HepG2 (cell line): ENCODE measurements around the gene MAP3K20. TPM values are rescaled to one million over a fixed set of nuclear protein-coding genes. Genes with fewer than 3 reads are reported as not detected.

Experiments used
- ATAC-seq: fragments of 200-7000 bp; cut with Tn5 transposase; 3 replicates; pipeline ENCODE4 v1.9.1; 2020; ENCODE audit warnings: mild to moderate bottlenecking, moderate library complexity
- BruUV-seq: library from RNA; stranded (reverse); fragments of 400-500 nt; replicated peaks from 2 replicates; lab custom pipeline; 2021; lab: Mats Ljungman, UMichigan
- CTCF ChIA-PET: fragments of 300-600 bp; formaldehyde crosslinking; extraction: SDS; loops from one replicate; lab custom pipeline; 2021; ENCODE audit warnings: low total read pairs, inconsistent platforms, low intra/inter-chr PET ratio; lab: Yijun Ruan, JAX
- POLR2A ChIA-PET: fragments of 350-600 bp; sonication (Branson Sonifier 250); formaldehyde crosslinking; loops from one replicate; lab custom pipeline; 2020; ENCODE audit warnings: antibody characterized with exemption, inconsistent platforms; lab: Yijun Ruan, JAX
- DNase-seq: peaks from one replicate; pipeline ENCODE4 v3.0.0-alpha.2; 2015; ENCODE audit warnings: low spot score
- FAIRE-seq: peaks from 3 replicates; lab custom pipeline; 2011; peaks lifted over from hg19 to GRCh38; lab: Jason Lieb, UNC
- H2AFZ ChIP-seq: one replicate; pipeline ENCODE4 v1.6.1; 2011; ENCODE audit warnings: low read length, inconsistent platforms
- H3K27ac ChIP-seq: fragments of 300-600 bp; 3 replicates; pipeline ENCODE4 v1.8.0; 2011; ENCODE audit warnings: mixed run types, mild to moderate bottlenecking, mixed read lengths, low read length, inconsistent platforms; ENCODE audit not compliant: insufficient read depth; ENCODE audit errors: extremely low read length
- H3K27me3 ChIP-seq, 2 experiments: fragments of 200-600 bp in 1 of 2; 2 replicates in 1 of 2; 3 replicates in 1 of 2; pipeline versions ENCODE4 v1.6.0 to v1.8.0; 2011; ENCODE audit warnings: low read length in 2 of 2, mild to moderate bottlenecking in 2 of 2, moderate library complexity in 2 of 2, inconsistent platforms in 1 of 2; ENCODE audit not compliant: insufficient read depth in 2 of 2, control insufficient read depth in 1 of 2
- H3K36me3 ChIP-seq, 2 experiments: fragments of 200-600 bp in 1 of 2; replicated peaks in 1 of 2; 2 replicates in 1 of 2; 3 replicates in 1 of 2; pipeline versions ENCODE4 v1.5.1 to v1.8.0; 2011; ENCODE audit warnings: low read length in 2 of 2, inconsistent platforms in 1 of 2; ENCODE audit not compliant: insufficient read depth in 2 of 2, control insufficient read depth in 1 of 2
- H3K4me1 ChIP-seq: 2 replicates; pipeline ENCODE4 v1.5.1; 2012; ENCODE audit warnings: low read length, inconsistent platforms; ENCODE audit not compliant: insufficient read depth
- H3K4me2 ChIP-seq: 2 replicates; pipeline ENCODE4 v1.6.0; 2011; ENCODE audit warnings: low read depth, low read length, inconsistent platforms
- H3K4me3 ChIP-seq, 3 experiments: fragments of 200-600 bp in 1 of 3; sonication (generic), shearing (Covaris generic) in 1 of 3; replicated peaks in 1 of 3; 2 replicates each; pipeline ENCODE4 v1.5.1; 2011 to 2016; ENCODE audit warnings: low read length in 3 of 3, inconsistent platforms in 2 of 3, low read depth in 2 of 3, mild to moderate bottlenecking in 2 of 3, control low read depth in 1 of 3, mixed read lengths in 1 of 3; ENCODE audit not compliant: insufficient read depth in 1 of 3
- H3K79me2 ChIP-seq: one replicate; pipeline ENCODE4 v1.6.1; 2011; ENCODE audit warnings: low read length, inconsistent platforms; ENCODE audit not compliant: insufficient read depth
- H3K9ac ChIP-seq: 2 replicates; pipeline ENCODE4 v1.6.0; 2011; ENCODE audit warnings: mild to moderate bottlenecking, low read depth, low read length, inconsistent platforms; ENCODE audit not compliant: insufficient read depth
- H3K9me3 ChIP-seq: 2 replicates; pipeline ENCODE4 v1.5.1; 2012; ENCODE audit warnings: mild to moderate bottlenecking, low read length
- H4K20me1 ChIP-seq: 2 replicates; pipeline ENCODE4 v1.6.0; 2011; ENCODE audit warnings: inconsistent platforms, mild to moderate bottlenecking, low read length, moderate library complexity; ENCODE audit not compliant: insufficient read depth
- AFF4 ChIP-seq: sonication (generic); formaldehyde crosslinking; IDR thresholded peaks from 2 replicates; pipeline ENCODE4 v1.4.0; 2020; ENCODE audit warnings: missing genetic modification reagents
- FOXK1 ChIP-seq: sonication (generic); formaldehyde crosslinking; IDR thresholded peaks from 2 replicates; pipeline ENCODE4 v1.4.0; 2020; ENCODE audit warnings: low read depth, missing genetic modification reagents, borderline replicate concordance
- JUNB ChIP-seq: sonication (generic); formaldehyde crosslinking; IDR thresholded peaks from 2 replicates; pipeline ENCODE4 v1.8.0; 2022; ENCODE audit warnings: missing genetic modification reagents, mild to moderate bottlenecking, borderline replicate concordance
- KDM2A ChIP-seq: sonication (generic); formaldehyde crosslinking; IDR thresholded peaks from 2 replicates; pipeline ENCODE4 v1.4.0; 2020; ENCODE audit warnings: low read depth, missing genetic modification reagents, borderline replicate concordance
- MEIS1 ChIP-seq: sonication (generic); formaldehyde crosslinking; IDR thresholded peaks from 2 replicates; pipeline ENCODE4 v1.9.0; 2021; ENCODE audit warnings: mild to moderate bottlenecking, missing genetic modification reagents, moderate library complexity, borderline replicate concordance
- MTF1 ChIP-seq: sonication (generic); formaldehyde crosslinking; IDR thresholded peaks from 2 replicates; pipeline ENCODE4 v1.5.0; 2020; ENCODE audit warnings: missing genetic modification reagents
- NFATC3 ChIP-seq: sonication (generic); formaldehyde crosslinking; IDR thresholded peaks from 2 replicates; pipeline ENCODE4 v1.5.1; 2020; ENCODE audit warnings: mild to moderate bottlenecking, missing genetic modification reagents
- SRSF1 ChIP-seq: fragments of 200-400 bp; formaldehyde crosslinking; optimal IDR thresholded peaks from 2 replicates; pipeline ENCODE3; 2017; ENCODE audit warnings: mild to moderate bottlenecking, low read depth, low read length, moderate library complexity
- SRSF4 ChIP-seq: fragments of 200-400 bp; formaldehyde crosslinking; IDR thresholded peaks from one replicate; pipeline ENCODE4 v1.6.1; 2018; ENCODE audit warnings: mild to moderate bottlenecking, low read depth, low read length, moderate library complexity; ENCODE audit not compliant: poor library complexity, severe bottlenecking
- ZNF513 ChIP-seq: sonication (generic); formaldehyde crosslinking; conservative IDR thresholded peaks from 2 replicates; pipeline ENCODE4 v1.5.0; 2020; ENCODE audit warnings: missing genetic modification reagents
- ZNF639 ChIP-seq: conservative IDR thresholded peaks from 2 replicates; pipeline ENCODE4 v1.6.1; 2018; ENCODE audit warnings: missing genetic modification reagents
- ZNF850 ChIP-seq: sonication (generic); formaldehyde crosslinking; conservative IDR thresholded peaks from 2 replicates; pipeline ENCODE4 v1.9.0; 2021; ENCODE audit warnings: mild to moderate bottlenecking, missing genetic modification reagents
- ZSCAN12 ChIP-seq: sonication (generic); formaldehyde crosslinking; IDR thresholded peaks from 2 replicates; pipeline ENCODE4 v1.9.0; 2021; ENCODE audit warnings: mild to moderate bottlenecking, missing genetic modification reagents
- ZXDC ChIP-seq: sonication (generic); formaldehyde crosslinking; IDR thresholded peaks from 2 replicates; pipeline ENCODE4 v1.5.0; 2020; ENCODE audit warnings: mild to moderate bottlenecking, missing genetic modification reagents
- WGBS: methylation state at CpG from one replicate; pipeline ENCODE4 v1.1.6; 2017; ENCODE audit warnings: low lambda C conversion rate; 5-methylcytosine and 5-hydroxymethylcytosine counted together
- in situ Hi-C: cut with HindIII; loops from 2 replicates; pipeline ENCODE4 v1.10.0; 2017; ENCODE audit warnings: low pct_unique_long_range_greater_than_20kb; ENCODE audit not compliant: extremely low pct_ligation_motif_present
- intact Hi-C: fragments of 100-400 bp; cut with micrococcal nuclease; formaldehyde crosslinking; loops from one replicate; pipeline ENCODE4 v1.10.0; 2022; ENCODE audit not compliant: unreplicated experiment
- polyA plus RNA-seq, 8 experiments: library from polyadenylated mRNA; depleted of rRNA in 3 of 8; stranded (reverse) in 7 of 8; unstranded in 1 of 8; fragments of >200 nt; fragmentation: Illumina TruSeq in 4 of 8; extraction: Trizol in 4 of 8; gene quantifications; 2 replicates each; pipeline versions ENCODE4 v1.2.1 to v1.2.3, GENCODE V29; 2011 to 2016; ENCODE audit warnings: low read depth in 4 of 8, missing spikeins in 1 of 8, mixed read lengths in 1 of 8; ENCODE audit not compliant: insufficient read depth in 1 of 8
- total RNA-seq, 5 experiments: library from RNA; depleted of rRNA; stranded (reverse); fragments of >200 nt; fragmentation: Illumina TruSeq; extraction: Trizol; gene quantifications; 2 replicates each; pipeline ENCODE4 v1.2.3, GENCODE V29; 2016; ENCODE audit warnings: low read depth in 1 of 5

The MAP3K20 gene
- total and polyA plus RNA-seq, 2 of the 13 experiments (the other 11 are each of a cell fraction or from before 2014, with no cell fraction given) = 5.2 to 13.5 TPM

DNA sequence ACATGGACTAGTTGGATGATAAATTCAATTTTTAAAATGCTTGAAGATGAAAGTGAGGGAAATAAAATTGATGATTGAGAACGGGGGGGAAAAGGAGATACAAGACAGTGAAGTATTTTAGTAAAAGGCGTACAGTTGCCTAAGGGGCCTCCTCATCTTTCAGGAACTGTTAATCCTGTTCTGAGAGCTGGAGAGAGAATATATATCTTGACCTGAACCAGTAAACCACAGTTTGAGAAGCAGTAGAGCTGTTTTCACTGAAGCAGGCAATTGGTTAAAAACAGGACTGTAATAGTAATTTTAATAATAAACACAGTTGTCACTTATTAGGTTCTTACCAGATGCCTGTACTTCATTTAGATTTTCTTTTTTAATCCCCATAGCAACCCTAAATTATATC, 137.5 kb downstream of the MAP3K20 start:
- BruUV-seq = no TSS peak
- H3K9ac ChIP-seq = no peak overlapping the region
- no peaks in the 10 kb centered on the region for H3K27me3 ChIP-seq
- FAIRE-seq = no peak
- H4K20me1 ChIP-seq = no peaks in the 10 kb centered on the region
- intact Hi-C loops = loop anchor here (5.0 kb wide), 2 partner anchors 136 to 236 kb away; partner anchors contain the start of gene MAP3K20
- peaks cover 3 to 4% of the 10 kb centered on the region in 2 experiments; a peak in 2 of 5 replicates for H3K36me3 ChIP-seq
- no peak overlapping the region for H3K4me2 ChIP-seq
- no peak overlapping the region for H2AFZ ChIP-seq
- ChIA-PET CTCF (interaction anchor here (6.7 kb wide), 1 partner anchor 186 kb away, joined by 127 read pairs; no protein-coding TSS in a partner anchor), POLR2A (no interaction called here)
- no peaks in the 10 kb centered on the region for H3K79me2 ChIP-seq
- no peak for DNase-seq
- in situ Hi-C loops = loop anchor here (5.0 kb wide), 1 partner anchor 186 kb away; no protein-coding TSS in a partner anchor
- H3K9me3 ChIP-seq = no peaks in the 10 kb centered on the region
- H3K4me1 ChIP-seq = peaks cover 2% of the 10 kb centered on the region
- ATAC-seq = no peak
- H3K4me3 ChIP-seq = no peak overlapping the region
- H3K27ac ChIP-seq = no peak overlapping the region
- 92% methylated on average over 2 of the region's 2 CpGs for WGBS
- no peak for TF ChIP-seq MEIS1
- no peak for TF ChIP-seq SRSF1
- no peak for TF ChIP-seq NFATC3 (CRISPR knock-in tag)
- no peak for TF ChIP-seq MTF1 (CRISPR knock-in tag)
- TF ChIP-seq ZSCAN12 (CRISPR knock-in tag) = no peak
- no peak for TF ChIP-seq FOXK1 (CRISPR knock-in tag)
- no peak for TF ChIP-seq JUNB
- no peak for TF ChIP-seq ZNF639
- no peak for TF ChIP-seq ZXDC (CRISPR knock-in tag)
- TF ChIP-seq SRSF4 = no peak
- TF ChIP-seq AFF4 (CRISPR knock-in tag) = no peak
- TF ChIP-seq KDM2A = no peak
- no peak for TF ChIP-seq ZNF850 (CRISPR knock-in tag)
- TF ChIP-seq ZNF513 = no peak
